Activated CD8-positive, alpha-beta memory T cell treated with anti-CD3 and anti-CD28 coated beads for 1 hour (primary cell): ENCODE data around the gene FBRSL1.

ENCODE experiments used
- DNase-seq, 2 donors: peaks; one replicate each; pipeline ENCODE4 v3.0.0-alpha.2; 2020; ENCODE audit warnings: low read depth in 1 of 2; ENCODE audit errors: extremely low read depth in 1 of 2

The FBRSL1 gene

GRCh38 chr12:132495165-132495544, 5.2 kb downstream of the FBRSL1 start:
- no peak for DNase-seq

- DNase-seq: no peak
Observed at GRCh38 chr12:132495629-132496357, 5.8 kb downstream of the FBRSL1 start.

GRCh38 chr12:132496358-132496669, 6.4 kb downstream of the FBRSL1 start:
- DNase-seq: no peak

DNA sequence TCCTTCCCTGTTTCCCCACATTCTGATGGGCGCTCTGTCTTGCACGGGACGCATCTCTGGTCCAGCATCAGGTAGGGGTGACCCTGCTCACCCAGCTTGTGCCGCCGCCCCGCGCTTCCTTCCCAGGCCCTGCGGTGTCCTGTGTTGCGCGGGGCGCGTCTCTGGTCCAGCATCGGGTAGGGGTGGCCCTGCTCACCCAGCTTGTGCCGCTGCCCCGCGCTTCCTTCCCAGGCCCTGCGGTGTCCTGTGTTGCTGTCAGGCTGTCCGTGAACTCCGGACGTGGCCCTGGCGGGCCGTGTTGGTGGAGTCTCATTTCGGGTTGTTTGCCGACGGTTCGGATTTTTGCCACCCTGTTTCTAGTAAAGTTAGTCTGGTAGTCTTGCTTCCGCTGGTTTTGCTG, 6.8 kb downstream of the FBRSL1 start:
- DNase-seq: no peak

DNA sequence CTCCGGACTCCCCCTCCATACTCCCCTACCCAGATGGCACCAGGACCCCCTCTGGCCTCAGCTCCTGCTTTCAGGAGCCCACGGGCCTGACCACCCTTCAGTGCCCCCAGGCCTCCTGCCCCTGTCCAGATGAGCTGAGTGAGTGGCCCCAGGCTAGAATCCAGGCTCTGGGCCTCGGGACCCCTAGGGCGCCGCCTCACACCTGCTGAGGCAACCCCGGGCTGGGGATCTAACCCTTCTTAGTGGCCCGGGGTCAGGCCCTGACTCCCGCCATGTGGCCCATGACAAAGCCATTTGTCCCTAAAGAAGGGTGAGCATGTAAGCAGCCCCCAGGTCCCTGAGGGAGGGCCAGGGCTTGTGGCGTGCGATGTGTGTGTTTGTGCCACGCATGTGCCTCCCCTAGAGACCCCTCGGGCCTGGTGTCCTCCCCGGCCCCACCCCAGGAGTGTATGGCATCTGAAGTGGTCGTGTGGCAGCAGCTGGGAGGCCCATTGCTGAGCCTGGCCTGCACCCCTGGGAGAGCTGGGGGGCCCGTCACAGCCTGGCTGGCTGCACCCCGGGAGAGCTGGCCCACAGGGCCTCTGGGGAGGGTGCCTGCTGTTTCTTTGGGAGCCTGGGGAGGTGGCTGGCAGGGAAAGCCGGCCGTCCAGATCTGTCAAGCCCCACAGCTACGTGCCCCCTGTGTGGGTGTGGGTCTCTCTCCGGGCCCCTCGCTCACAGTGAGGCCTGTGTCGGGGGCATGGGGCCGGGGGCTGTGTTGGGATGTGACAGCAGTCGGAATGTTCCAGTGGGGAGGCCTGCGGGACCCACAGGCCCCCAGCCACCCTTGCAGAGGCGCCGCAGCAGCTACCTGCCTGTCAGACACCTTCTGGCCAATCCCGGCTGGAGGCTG, 7.8 kb downstream of the FBRSL1 start:
- DNase-seq: no peak

DNA sequence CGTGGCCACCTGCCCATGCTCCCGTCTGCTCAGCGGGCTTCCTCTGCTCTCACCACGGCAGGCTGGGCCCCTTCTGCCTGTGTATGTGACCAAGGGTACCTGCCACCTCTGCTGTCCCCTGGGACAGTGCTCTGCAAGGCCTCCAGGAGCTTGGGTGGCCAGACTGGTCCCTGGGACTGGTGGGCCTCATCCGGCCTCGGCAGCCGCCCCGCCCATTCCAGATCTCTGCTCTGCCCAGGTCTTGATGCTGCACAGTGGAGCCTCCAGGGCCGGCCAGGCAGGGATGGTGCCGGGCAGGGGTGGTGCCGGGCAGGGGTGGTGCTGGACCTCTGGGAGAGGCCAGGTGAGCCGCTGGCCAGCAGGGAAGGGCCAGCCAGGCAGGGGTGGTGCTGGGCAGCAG, 9.0 kb downstream of the FBRSL1 start:
- DNase-seq: no peak

DNA sequence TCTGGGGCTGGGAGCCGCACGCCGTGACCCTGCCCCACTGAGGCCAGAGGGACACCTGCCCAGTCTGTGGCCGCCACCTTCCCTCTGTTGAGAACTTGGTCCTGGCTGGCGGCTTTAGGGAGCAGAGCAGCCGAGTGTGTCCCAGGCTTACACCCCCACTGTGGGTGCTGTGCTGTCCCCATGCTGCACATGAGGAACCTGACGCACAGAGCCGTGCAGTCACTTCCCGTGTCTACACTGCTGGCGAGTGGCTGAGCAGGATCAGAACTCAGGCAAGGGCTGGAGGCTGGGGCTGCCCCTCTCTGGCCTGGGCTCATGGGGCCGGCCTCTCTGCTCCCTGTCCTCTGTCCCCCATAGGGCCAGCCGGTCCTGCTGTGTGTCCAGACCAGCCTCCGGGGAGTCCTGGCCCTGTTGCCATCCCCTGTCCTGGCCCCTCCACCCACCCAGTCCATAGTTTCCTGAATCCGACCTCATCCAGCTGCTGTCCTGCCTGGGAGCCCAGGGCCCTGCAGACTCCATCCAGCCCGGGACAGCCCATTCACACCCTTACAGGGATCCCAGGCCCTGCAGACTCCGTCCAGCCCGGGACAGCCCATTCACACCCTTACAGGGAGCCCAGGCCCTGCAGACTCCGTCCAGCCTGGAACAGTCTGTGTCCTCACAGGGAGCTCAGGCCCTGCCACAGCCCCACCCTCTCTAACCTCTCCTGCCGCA, 10.3 kb downstream of the FBRSL1 start:
- no peak for DNase-seq

DNA sequence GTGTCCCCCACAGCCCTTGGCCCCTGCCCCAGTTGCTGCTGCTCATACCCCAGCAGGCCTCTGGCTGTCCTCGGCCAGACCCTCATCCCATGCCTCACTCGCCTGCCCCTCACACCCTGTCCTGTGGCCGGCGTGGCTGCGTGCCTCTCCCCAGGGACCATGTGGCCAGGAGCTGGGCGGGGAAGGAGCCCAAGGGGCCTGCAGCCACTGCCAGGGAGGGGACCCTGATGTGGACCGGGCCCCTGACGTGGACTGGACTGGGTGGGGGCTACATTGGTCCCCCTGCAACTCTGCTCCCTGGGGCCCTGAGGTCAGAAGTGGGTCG, 10.9 kb downstream of the FBRSL1 start:
- DNase-seq: no peak

- DNase-seq: no peak
Observed at GRCh38 chr12:132501204-132501940, 11.4 kb downstream of the FBRSL1 start.

GRCh38 chr12:132502149-132502881, 12.4 kb downstream of the FBRSL1 start:
- DNase-seq: no peak

DNA sequence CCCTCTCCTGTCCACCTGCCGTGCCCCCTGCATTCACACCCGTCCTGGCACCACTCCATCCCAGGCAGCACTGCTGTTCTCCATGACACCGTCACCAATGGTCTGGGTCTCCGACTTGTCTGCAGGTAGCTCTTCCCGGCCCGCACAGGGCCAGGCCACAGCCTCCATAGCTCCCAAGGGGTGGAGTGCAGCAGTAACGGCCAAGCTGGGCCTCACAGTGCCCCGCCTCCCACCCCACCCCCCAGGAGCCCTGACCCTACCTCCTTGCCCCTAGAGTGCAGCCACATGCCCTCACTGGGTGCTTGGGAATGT, 12.9 kb downstream of the FBRSL1 start:
- no peak for DNase-seq

GRCh38 chr12:132503618-132504204, 13.8 kb downstream of the FBRSL1 start:
- DNase-seq: no peak

- no peak for DNase-seq
Observed at GRCh38 chr12:132505105-132505851, 15.3 kb downstream of the FBRSL1 start.

DNA sequence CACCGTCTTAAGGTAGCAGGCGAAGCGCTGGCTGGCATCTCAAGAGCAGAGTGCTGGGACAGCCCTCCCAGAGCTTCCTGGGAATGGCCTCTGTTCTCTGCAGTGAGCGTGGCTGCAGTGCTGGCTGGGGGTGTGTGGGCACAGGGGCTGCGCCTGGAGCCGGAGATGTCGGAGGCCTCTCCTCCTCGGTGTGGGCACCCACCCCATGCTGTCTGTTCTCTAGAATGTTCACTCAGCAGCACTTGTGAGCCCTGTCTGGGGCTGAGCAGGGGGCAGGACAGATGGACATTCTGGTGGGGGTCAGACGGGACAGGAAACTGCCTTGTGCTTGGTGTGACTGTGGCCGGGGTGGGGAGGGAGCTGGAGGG, 15.9 kb downstream of the FBRSL1 start:
- DNase-seq: no peak

- DNase-seq: peak in 1 of 2 donors; percentile 36
Observed at GRCh38 chr12:132506328-132507160, 16.6 kb downstream of the FBRSL1 start.

DNA sequence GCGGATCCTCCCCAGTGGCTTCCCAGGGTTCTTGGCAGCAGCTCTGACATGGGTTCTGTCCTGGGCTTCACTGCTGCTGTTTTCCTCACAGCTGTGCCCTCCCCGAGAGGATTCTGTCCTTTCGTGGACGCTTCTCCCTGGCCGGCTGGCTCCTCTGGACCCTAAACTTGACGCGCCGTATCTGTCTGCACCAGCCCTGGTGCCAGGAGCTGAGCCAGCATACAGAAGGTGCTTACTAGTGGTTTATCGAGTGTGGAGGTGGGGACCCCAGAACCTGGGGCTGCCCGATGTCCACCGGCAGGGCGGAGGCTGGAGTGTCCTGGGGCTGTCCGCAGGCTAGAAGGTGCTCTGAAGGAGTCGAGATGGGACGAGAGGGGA, 17.2 kb downstream of the FBRSL1 start:
- no peak for DNase-seq

GRCh38 chr12:132507656-132508490, 17.9 kb downstream of the FBRSL1 start:
- DNase-seq: no peak

DNA sequence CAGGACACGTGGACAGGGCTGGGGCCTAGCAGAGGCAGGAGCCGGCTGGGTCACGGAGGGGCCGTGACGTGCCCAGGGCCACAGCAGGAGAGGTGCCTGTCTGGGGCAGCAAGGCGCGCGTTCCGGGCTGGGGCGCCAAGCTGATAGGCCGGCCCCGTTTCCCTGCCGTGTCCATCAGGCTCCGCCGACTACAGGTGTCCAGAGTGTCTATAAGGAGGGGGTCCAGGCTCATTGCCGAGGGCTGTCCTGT, 18.5 kb downstream of the FBRSL1 start:
- no peak for DNase-seq
